K562 (cell line): ENCODE measurements around the gene TAS1R3. TPM values are rescaled to one million over a fixed set of nuclear protein-coding genes. Genes with fewer than 3 reads are reported as not detected.
A peak's percentile ranks its signal among the peaks of the same experiment; 100 is the strongest.

Source experiments
- BCOR ChIP-seq: fragments of 450-650 bp; IDR thresholded peaks from 2 replicates; pipeline ENCODE4 v1.6.1; 2016
- CBFB ChIP-seq: sonication (generic); formaldehyde crosslinking; IDR thresholded peaks from 2 replicates; pipeline ENCODE4 v1.4.0; 2020; ENCODE audit warnings: mild to moderate bottlenecking, missing genetic modification reagents
- KLF10 ChIP-seq: fragments of 250-450 bp; sonication (Bioruptor Pico); IDR thresholded peaks from 2 replicates; pipeline ENCODE4 v1.6.1; 2021; ENCODE audit warnings: matching md5 sums
- RB1 ChIP-seq: fragments of 450-650 bp; IDR thresholded peaks from 2 replicates; pipeline ENCODE4 v1.6.1; 2017; ENCODE audit warnings: low read depth, mild to moderate bottlenecking
- THRAP3 ChIP-seq: fragments of 450-650 bp; IDR thresholded peaks from 2 replicates; pipeline ENCODE4 v1.6.1; 2016; ENCODE audit warnings: mild to moderate bottlenecking, inconsistent platforms, borderline replicate concordance
- XRCC3 ChIP-seq: fragments of 450-650 bp; IDR thresholded peaks from 2 replicates; pipeline ENCODE4 v1.6.1; 2017; ENCODE audit warnings: mild to moderate bottlenecking, moderate library complexity
- ZNF146 ChIP-seq: IDR thresholded peaks from one replicate; pipeline ENCODE4 v1.6.1; 2018; ENCODE audit warnings: missing compliant biosample characterization; ENCODE audit not compliant: unreplicated experiment
- ZNF175 ChIP-seq: fragments of 200-800 bp; sonication (Bioruptor generic); IDR thresholded peaks from 2 replicates; pipeline ENCODE4 v1.6.1; 2016; ENCODE audit warnings: low read depth, mild to moderate bottlenecking, missing genetic modification characterization, missing compliant biosample characterization
- polyA plus RNA-seq, 8 experiments: library from polyadenylated mRNA; depleted of rRNA in 4 of 8; stranded (reverse) in 5 of 8; unstranded in 3 of 8; fragments of >200 nt; fragmentation: Nextera tagmentation in 2 of 8; fragmentation: Illumina TruSeq in 1 of 8; extraction: Ambion mirVana in 2 of 8; extraction: Trizol in 1 of 8; gene quantifications; 2 replicates each; pipeline versions ENCODE4 v1.2.1 to v1.2.3, GENCODE V29; 2011 to 2014; ENCODE audit warnings: inconsistent platforms in 1 of 8, missing spikeins in 1 of 8
- total RNA-seq, 7 experiments: library from RNA; depleted of rRNA in 6 of 7; stranded (reverse); fragments of >200 nt in 6 of 7; fragmentation: Illumina TruSeq in 2 of 7; extraction: Trizol in 2 of 7; gene quantifications; 2 replicates each; pipeline versions ENCODE4 v1.2.1 to v1.2.3, GENCODE V29; 2011 to 2021; ENCODE audit warnings: low replicate concordance in 1 of 7
- TF ChIP-seq, protein P1 (sequence below): fragments of 250-450 bp; sonication (Bioruptor Pico); IDR thresholded peaks from 2 replicates; pipeline ENCODE4 v1.6.1; 2021; ENCODE audit warnings: mild to moderate bottlenecking
- TF ChIP-seq, protein P2 (sequence below): fragments of 200-600 bp; sonication (generic); IDR thresholded peaks from one replicate; pipeline ENCODE4 v1.6.1; 2012; ENCODE audit warnings: mild to moderate bottlenecking, low read depth, low read length, inconsistent platforms
- TF ChIP-seq, protein P3 (sequence below): fragments of 450-650 bp; formaldehyde crosslinking; IDR thresholded peaks from 2 replicates; pipeline ENCODE4 v1.4.0; 2020; ENCODE audit warnings: mild to moderate bottlenecking

The TAS1R3 gene
- total and polyA plus RNA-seq, 9 of the 15 experiments (the other 6 are each of a cell fraction or from before 2014, with no cell fraction given), result 0.07 to 0.13 TPM; not detected in 7

DNA sequence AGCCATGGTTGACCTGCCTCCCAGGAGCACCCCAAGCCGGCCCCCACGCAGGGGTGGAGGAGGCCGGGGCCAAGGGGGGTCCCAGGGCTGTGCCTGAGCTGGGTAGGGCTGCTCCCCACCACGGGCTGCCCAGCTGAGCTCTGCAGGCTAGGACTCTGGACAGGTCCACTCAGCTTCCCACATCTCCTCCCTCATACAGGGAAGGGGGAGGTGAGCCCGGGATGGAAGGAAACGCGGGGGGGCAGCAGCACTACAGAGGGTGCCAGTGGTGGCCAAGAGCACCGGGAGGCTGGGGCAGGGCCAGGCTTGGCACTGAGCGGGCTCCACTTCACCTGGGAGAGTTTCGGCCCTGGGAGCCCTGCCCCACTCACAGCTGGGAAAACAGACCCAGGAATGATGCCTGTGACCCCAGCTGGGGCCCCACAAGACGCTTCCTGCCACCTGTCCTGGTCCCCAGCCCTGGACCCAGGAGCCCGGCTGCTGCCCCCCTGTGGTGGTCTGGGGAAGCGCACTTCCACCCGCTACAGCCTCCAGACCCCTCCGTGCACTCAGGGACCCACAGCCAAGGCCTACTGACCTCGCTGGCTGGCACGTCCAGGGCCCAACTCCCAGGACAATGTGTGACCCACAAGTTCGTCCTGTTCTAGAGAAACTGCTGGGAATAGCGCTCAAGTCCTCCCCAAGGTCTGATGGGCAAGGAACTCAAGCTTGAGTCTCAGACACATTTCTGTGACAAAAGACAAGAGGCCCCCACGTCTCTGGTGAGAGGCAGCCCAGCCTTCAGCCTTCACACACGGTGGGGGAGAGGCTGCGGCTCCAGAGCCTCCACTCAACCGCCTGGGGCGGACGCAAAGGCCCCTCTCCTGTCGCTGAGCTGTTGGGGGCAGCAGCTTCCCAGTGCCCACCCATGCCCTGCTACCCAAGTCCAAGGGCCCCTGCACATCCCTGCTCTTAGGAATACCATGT lies 40.9 kb downstream of the TAS1R3 start (continued):
- TF ChIP-seq, protein P1, sequence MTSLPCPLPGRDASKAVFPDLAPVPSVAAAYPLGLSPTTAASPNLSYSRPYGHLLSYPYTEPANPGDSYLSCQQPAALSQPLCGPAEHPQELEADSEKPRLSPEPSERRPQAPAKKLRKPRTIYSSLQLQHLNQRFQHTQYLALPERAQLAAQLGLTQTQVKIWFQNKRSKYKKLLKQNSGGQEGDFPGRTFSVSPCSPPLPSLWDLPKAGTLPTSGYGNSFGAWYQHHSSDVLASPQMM (CRISPR knock-in tag), result no peak
- TF ChIP-seq ZNF175 (CRISPR knock-in tag) (no peak), RB1 (peak; percentile 71; the same call in 1 of the 2 replicates), THRAP3 (no peak), KLF10 (CRISPR knock-in tag) (no peak), CBFB (CRISPR knock-in tag) (no peak; the same call in 1 of the 2 replicates), XRCC3 (no peak), BCOR (no peak), ZNF146 (no peak)
- TF ChIP-seq, protein P2, sequence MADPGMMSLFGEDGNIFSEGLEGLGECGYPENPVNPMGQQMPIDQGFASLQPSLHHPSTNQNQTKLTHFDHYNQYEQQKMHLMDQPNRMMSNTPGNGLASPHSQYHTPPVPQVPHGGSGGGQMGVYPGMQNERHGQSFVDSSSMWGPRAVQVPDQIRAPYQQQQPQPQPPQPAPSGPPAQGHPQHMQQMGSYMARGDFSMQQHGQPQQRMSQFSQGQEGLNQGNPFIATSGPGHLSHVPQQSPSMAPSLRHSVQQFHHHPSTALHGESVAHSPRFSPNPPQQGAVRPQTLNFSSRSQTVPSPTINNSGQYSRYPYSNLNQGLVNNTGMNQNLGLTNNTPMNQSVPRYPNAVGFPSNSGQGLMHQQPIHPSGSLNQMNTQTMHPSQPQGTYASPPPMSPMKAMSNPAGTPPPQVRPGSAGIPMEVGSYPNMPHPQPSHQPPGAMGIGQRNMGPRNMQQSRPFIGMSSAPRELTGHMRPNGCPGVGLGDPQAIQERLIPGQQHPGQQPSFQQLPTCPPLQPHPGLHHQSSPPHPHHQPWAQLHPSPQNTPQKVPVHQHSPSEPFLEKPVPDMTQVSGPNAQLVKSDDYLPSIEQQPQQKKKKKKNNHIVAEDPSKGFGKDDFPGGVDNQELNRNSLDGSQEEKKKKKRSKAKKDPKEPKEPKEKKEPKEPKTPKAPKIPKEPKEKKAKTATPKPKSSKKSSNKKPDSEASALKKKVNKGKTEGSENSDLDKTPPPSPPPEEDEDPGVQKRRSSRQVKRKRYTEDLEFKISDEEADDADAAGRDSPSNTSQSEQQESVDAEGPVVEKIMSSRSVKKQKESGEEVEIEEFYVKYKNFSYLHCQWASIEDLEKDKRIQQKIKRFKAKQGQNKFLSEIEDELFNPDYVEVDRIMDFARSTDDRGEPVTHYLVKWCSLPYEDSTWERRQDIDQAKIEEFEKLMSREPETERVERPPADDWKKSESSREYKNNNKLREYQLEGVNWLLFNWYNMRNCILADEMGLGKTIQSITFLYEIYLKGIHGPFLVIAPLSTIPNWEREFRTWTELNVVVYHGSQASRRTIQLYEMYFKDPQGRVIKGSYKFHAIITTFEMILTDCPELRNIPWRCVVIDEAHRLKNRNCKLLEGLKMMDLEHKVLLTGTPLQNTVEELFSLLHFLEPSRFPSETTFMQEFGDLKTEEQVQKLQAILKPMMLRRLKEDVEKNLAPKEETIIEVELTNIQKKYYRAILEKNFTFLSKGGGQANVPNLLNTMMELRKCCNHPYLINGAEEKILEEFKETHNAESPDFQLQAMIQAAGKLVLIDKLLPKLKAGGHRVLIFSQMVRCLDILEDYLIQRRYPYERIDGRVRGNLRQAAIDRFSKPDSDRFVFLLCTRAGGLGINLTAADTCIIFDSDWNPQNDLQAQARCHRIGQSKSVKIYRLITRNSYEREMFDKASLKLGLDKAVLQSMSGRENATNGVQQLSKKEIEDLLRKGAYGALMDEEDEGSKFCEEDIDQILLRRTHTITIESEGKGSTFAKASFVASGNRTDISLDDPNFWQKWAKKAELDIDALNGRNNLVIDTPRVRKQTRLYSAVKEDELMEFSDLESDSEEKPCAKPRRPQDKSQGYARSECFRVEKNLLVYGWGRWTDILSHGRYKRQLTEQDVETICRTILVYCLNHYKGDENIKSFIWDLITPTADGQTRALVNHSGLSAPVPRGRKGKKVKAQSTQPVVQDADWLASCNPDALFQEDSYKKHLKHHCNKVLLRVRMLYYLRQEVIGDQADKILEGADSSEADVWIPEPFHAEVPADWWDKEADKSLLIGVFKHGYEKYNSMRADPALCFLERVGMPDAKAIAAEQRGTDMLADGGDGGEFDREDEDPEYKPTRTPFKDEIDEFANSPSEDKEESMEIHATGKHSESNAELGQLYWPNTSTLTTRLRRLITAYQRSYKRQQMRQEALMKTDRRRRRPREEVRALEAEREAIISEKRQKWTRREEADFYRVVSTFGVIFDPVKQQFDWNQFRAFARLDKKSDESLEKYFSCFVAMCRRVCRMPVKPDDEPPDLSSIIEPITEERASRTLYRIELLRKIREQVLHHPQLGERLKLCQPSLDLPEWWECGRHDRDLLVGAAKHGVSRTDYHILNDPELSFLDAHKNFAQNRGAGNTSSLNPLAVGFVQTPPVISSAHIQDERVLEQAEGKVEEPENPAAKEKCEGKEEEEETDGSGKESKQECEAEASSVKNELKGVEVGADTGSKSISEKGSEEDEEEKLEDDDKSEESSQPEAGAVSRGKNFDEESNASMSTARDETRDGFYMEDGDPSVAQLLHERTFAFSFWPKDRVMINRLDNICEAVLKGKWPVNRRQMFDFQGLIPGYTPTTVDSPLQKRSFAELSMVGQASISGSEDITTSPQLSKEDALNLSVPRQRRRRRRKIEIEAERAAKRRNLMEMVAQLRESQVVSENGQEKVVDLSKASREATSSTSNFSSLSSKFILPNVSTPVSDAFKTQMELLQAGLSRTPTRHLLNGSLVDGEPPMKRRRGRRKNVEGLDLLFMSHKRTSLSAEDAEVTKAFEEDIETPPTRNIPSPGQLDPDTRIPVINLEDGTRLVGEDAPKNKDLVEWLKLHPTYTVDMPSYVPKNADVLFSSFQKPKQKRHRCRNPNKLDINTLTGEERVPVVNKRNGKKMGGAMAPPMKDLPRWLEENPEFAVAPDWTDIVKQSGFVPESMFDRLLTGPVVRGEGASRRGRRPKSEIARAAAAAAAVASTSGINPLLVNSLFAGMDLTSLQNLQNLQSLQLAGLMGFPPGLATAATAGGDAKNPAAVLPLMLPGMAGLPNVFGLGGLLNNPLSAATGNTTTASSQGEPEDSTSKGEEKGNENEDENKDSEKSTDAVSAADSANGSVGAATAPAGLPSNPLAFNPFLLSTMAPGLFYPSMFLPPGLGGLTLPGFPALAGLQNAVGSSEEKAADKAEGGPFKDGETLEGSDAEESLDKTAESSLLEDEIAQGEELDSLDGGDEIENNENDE, result no peak
- TF ChIP-seq, protein P3, sequence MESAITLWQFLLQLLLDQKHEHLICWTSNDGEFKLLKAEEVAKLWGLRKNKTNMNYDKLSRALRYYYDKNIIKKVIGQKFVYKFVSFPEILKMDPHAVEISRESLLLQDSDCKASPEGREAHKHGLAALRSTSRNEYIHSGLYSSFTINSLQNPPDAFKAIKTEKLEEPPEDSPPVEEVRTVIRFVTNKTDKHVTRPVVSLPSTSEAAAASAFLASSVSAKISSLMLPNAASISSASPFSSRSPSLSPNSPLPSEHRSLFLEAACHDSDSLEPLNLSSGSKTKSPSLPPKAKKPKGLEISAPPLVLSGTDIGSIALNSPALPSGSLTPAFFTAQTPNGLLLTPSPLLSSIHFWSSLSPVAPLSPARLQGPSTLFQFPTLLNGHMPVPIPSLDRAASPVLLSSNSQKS (CRISPR knock-in tag), result no peak
